NCI-H2171 (cell line): Measurements from ENCODE around the gene TRIP10.
A peak's percentile ranks its signal among the peaks of the same experiment; 100 is the strongest.
"Not testable (repeated sequence)": the region's sequence is repeated elsewhere in the genome, so short reads cannot be mapped to it uniquely, and the experiment has no call there.

Experiments used
- DNase-seq: peaks from one replicate; lab custom pipeline; 2025; lab: John Stamatoyannopoulos, UW

Gene TRIP10

DNA sequence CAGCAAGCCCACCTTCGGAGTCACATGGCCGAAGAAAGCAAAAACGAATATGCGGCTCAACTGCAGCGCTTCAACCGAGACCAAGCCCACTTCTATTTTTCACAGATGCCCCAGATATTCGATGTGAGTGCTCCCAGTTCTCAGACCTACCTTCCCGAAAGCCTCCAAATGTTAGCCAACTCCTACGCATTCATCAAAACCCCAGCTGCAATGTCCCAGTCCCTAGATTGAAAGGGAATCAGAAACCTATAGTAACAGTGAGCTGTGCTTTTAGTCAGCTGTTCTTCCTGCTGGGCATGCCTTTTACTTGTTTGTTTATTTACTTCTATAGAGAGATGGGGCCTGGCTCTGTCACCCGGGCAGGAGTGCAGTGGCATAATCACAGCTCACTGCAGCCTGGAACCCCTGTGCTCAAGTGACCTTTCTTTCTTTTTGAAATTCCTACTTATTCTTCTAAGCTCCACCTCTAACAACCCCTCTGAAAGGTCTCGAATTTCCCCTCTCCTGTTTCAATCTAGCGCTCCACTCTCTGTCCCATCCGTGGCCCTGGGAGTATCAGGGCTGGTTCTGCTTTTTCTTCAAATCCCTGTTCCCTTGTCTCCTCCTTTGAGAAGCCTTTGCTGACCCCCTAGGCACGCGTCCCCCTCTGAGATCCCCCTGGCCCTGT lies 4.4 kb downstream of the TRIP10 start:
- no peak for DNase-seq

DNA sequence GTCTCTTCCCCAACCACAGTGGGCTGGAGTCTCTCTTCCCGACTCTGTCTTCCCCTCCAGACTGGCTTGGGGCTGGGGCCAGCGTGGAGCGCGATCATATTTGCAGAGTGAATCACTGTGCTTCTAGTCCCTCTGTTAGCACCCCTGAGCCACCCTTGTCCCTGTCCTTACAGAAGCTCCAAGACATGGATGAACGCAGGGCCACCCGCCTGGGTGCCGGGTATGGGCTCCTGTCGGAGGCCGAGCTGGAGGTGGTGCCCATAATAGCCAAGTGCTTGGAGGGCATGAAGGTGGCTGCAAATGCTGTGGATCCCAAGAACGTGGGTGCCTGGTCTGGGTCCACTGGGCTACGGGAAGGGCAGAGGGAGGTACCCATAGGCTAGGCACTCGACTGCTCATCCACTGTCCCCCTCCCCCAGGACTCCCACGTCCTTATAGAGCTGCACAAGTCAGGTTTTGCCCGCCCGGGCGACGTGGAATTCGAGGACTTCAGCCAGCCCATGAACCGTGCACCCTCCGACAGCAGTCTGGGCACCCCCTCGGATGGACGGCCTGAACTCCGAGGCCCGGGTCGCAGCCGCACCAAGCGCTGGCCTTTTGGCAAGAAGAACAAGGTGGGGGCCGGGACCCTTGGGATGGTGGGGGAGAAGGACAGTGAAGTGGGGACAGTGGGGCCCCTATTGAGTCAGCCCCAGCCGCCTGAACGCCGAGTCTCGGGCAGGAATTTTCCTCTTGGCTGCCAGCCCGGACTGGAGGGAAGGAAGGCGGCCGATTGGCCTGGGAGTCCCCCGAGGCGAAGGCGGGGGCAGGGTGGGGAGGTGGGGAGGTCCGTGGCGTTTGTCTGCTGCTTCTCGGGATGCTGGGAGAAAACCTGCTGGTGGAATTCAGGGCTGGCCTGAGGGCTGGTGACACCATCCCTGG lies 5.2 kb downstream of the TRIP10 start:
- DNase-seq, result peak; percentile 6

DNA sequence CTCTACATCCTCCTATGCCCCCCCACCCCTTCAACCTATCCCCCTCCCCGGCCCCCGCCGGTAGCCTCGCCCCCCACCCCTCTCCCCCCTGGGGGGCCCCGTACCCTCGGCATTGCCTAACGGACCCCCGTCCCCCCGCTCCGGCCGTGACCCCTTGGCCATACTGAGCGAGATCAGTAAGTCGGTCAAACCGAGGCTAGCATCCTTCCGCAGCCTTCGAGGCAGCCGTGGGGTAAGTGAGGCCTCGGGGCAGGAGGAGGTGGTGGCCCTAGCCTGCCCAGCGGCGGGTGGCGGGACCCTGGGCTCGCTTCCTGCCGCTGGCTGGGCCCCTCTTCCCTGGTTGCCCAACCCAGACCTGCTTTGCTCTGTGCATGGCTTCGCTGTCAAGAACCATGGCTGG lies 6.5 kb downstream of the TRIP10 start:
- no peak for DNase-seq

DNA sequence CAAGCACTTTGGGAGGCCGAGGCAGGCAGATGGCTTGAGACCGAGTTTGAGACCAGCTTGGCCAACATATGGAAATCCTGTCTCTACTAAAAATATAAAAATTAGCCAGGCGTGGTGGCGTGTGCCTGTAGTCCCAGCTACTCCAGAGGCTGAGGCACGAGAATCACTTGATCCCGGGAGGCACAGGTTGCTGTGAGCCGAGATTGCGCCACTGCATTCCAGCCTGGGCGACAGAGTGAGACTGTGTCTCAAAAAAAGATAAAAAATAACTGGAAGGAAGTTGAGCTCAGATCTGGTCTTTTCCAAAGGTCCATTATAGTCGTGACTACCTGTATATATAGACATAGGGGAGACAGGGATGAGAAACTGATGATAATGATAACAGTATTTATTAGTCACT lies 9.1 kb downstream of the TRIP10 start:
- DNase-seq, result not testable (repeated sequence)

DNA sequence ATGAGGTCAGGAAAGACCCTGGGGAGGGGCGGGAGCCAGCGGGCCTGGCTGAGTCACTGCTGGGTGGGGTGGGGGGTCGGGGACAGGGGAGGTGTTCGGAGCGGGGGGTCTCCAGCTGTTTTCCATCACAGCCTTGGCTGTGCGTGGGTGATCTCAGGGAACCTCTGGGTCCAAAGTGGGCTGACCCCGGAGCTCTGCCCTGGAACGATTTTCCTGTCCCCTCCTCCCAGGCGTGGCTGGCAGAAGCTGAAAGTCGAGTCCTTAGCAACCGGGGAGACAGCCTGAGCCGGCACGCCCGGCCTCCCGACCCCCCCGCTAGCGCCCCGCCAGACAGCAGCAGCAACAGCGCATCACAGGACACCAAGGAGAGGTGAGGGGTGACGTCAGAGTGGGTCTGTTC lies 10.6 kb downstream of the TRIP10 start:
- DNase-seq, result no peak

DNA sequence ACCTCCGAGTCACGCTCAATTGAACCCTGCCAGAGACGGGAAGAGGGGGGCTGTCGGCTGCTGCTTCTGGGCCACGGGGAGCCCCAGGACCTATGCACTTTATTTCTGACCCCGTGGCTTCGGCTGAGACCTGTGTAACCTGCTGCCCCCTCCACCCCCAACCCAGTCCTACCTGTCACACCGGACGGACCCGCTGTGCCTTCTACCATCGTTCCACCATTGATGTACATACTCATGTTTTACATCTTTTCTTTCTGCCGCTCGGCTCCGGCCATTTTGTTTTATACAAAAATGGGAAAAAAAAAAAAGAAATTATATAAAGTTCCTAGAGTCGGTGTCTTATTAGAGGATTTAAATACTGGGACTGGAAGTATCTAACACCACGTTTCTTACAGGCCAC lies 11.7 kb downstream of the TRIP10 start:
- no peak for DNase-seq

DNA sequence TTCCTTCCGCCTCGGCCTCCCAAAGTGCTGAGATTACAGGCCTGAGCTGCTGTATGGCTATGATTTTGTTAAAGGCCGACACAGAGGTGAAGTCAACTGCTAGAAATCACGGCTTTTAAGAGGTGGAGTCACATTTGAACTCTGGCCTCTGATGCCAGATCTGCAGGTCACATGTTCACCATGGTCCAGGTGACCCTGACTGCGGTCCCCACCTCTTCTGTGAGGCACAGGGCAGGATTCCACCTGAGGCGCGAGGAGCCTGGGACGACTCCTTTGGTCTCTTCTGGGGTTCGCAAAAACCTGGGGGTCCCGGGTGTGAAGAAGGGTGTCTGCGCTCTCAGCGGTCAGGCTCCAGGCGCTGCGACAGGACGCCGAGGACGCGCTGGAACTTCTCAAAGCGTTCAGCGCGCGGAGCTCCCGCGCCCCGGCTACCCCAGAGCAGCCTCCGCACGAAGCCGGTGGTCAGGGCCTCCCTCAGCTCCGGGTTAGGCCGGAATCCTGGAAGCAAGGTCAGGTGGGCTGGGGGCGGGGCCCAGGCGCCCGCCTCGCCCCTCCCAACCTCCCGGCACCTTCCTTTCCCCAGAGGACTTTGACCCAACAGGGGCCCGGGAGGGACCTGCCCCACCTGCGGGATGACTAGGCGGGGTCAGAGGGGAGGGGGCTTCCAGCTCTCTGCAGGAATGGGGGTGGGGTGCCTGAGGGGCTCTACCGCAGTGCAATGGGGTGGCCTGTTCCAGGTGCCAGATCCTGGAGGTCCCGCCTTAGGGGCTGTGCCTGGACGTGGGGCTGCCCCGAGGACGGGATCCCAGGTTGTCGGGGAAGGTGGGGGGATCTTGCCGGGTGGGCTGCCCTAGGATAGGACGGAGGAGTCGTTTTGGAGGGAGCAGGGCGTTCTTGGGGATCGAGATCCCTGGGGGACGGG lies 13.0 kb downstream of the TRIP10 start:
- DNase-seq, result no peak

DNA sequence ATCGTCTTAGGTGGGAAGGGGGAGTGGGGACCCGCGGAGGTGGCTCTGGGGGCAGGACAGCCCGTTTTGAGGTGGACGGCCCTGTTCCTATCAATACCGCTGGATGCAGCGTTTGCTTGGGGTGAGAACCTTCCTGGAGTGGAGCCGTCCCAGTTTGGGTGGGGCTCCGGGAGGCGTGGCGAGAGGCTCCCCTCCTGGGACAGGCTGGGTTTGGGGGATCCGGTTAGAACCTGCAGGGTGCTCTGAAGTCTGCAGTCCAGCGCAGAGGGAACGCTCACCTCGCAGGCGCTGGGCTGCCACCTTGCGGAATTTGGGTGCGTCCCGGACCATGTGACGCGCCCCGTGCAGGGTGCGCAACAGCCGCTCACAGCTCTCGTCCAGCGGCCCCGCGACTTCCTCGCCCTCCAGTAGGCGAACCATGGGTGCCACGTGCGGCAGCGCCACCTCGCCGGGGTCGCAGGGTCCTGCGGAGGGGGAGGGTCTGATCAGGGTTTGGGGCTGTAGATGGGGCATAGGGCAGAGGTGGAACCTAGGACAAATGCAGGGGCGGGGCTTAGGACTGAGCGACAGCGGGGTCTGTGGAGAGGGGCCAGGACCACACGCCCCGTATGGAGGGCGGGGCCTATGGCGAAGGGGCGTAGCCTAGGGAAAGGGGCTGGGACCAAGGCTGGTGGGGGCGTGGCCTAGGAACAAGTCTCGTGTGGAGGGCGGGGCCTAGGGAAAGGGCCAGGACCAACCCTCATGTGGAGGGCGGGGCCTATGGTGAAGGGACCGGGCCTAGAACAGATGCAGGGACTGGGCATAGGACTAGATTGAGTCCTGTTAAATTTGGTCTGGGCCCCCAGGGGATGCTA lies 13.9 kb downstream of the TRIP10 start:
- DNase-seq, result no peak

DNA sequence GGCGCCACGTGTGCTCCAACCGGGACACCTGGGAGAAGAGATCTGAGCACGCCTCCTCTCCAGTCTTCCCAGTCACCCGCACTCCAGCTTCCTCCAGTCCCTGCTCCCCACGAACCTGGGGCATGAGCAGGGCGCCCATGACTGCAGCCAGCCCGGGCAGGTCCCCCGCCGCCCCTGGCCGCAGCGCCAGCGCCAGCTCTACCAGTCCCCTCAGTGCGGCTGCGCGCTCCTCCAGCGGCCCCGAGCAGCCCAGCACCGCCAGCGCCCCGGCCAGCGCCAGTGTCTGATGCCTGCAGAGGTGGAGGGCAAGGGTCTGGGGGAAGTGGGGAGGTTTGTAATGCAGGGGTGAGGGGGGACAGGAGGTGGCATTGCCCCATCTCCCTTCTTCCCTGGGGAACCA lies 14.7 kb downstream of the TRIP10 start:
- DNase-seq, result no peak

DNA sequence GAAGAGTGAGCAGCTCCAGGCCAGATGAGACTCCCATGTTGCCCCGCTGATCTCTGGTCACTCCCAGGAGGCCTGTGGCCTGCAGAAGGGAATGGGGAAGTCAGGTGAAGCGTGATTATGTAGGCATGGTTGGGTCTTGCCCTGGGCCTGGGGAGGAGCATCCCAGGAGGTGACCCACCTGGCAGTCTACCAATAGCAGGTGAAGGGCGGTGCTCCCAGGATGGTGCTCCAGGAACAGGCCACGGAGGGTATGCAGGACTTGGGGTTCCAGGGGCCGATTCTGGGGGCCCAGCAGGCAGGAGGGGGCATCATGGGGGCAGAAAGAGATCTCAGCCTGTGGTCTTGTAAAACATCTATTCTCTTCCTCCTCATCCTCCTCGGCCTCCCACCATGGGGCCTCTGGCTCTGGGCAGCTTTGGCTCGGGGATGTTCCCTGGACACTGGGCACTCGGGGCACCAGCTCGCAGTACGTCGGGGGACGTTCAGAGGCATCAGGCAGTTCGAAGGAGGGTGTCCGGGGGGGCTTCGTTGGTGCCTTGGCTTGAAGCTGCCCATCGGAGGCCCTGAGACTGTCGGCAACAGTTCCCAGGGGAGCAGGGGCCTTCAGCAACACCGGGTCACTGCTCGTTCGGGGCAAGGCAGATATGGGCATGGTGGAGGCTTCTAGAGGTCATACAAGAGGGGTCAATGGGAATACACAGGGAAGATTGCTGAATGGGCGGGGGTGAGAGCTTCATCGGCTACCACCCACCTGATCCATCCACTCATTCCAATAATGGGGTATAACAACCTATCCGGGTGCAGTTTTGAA lies 15.4 kb downstream of the TRIP10 start:
- no peak for DNase-seq

DNA sequence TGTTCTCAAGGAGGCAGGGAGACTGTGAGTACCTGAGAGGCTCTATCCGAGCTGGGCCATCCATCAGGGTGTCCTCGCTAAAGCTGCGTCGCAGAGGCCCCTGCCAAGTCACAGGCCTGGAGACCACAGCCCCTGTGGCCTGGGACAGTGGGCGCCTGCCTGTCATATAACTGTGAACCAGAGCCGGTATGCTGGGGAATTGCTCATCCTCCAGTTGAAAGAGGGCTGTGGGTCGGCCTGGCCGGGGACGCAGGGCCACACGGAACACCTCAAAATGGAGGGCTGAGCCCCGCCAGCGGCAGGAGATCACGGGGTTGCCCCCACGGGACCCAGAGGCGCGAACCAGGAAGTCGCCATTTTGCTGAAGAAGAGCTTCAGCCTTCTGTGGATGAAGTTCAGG lies 21.1 kb downstream of the TRIP10 start:
- no peak for DNase-seq

DNA sequence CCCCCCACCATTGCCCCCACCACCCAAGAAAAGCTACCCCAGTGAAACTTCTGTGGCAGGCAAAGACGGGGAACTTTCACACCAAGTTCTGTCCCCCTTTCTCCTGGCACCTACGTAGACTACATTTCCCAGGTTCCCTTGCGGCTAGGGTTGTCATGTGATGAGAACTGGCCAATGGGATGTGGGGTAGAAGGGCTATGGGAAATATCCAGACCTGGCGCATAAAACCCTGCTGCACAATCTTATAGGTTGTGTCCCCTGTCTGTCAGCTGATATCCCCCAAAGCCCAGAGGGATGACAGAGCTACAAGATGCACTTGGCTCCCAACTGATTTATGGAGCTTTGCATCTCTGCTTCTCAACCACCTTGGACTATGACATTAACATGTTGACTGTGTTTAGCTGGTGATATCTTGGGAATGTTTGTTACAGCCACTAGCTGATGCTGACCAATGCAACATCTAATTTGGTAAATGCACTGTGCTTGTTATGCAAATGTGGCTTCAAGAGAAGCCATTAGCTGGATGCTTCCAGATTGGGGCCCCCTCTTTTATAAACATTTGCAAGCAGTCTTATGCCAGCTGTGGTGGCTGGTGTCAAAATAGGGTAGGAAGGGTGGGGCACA lies 21.7 kb downstream of the TRIP10 start:
- no peak for DNase-seq

DNA sequence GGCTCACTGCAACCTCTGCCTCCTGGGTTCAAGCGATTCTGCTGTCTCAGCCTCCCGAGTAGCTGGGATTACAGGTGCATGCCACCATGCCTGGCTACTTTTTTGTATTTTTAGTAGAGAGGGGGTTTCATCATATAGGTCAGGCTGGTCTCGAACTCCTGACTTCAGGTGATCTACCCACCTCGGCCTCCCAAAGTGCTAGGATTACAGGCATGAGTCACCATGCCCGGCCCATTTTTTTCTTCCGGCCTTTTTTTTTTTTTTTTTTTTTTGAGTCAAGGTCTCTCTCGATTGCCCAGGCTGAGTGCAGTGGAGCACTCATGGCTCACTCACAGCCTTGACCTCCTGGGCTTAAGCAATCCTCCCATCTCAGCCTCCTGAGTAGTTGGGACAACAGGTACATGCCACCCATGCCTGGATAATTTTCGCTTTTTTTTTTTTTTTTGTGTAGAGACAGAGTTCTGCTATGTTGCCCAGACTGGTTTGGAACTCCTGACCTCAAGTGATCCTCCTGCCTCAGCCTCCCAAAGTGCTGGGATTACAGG lies 22.8 kb downstream of the TRIP10 start:
- not testable (repeated sequence) for DNase-seq

DNA sequence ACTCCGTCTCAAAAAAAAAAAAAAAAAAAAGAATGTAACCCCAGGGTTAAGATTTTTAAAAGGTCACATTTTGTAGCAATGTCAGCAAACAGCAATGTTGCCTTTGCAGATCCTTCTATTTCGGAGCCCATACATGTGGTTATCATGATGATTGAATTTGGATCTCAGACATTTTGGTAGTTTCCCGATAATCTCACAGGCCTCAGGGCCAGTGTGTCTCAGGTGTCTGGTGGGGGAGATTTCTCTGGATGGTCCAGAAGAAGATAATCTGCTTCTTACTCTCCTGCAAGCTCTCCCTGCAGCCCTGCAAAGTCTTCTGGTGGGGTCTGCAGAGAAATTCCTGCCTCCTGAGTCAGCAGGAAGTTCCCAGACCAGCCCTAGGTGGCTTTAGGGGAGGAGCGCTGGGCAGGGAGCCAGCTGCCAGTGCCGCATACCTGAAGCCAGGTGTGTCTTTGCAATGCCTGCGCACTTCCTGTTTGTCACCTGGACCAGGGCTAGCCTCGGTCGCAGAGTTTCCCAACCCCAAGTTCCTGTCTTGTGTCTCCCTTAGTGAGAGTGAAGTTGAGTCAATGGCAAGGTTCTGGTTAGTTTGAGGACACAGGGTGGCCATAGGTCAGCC lies 26.4 kb downstream of the TRIP10 start:
- no peak for DNase-seq

DNA sequence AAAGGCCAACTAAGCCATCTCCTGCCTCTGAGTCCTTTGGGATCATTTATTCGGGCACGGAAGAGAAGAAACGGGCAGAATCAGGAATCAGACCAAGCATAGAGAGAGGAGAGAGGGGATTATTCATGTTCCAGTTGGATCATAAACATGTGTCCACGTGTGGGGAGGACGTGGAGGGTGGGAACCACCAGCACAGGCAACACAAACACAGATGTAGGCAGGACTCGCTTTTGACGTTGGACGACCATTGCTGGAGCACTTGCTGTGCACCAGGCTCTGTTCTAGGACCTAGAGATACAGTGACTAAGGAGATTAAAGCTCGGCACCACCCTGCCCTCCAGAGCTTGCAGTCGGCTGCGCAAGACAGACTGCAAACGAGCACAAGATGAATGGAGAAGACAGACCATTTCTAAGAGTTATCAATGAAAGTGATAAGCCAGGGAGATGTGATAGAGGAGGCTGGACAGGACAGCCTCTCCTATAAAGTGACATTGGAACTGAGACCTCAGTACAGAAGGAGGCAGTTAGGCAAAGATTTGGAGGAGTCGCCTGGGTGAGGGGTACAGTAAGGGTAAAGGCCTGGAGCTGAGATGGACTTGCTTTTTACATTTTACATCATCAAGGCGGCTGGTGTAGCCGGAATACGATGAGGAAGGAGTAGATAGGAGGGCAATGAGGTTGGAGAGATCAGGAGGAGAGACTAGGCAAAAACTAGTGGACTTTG lies 27.0 kb downstream of the TRIP10 start:
- DNase-seq, result no peak

DNA sequence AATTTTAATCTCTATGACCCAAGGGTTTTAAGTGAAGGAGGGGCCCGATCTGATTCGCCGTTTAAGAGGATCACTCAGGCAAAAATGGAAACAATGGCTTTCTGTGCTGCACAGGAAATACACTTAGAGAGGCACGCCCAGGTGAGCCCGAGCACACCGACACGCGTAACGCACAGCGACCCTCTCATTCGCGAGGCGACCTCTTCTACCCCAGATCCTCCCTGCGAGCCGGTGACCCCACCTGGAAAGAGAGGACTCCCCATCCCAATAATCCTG lies 27.5 kb downstream of the TRIP10 start:
- peak; percentile 16 for DNase-seq

DNA sequence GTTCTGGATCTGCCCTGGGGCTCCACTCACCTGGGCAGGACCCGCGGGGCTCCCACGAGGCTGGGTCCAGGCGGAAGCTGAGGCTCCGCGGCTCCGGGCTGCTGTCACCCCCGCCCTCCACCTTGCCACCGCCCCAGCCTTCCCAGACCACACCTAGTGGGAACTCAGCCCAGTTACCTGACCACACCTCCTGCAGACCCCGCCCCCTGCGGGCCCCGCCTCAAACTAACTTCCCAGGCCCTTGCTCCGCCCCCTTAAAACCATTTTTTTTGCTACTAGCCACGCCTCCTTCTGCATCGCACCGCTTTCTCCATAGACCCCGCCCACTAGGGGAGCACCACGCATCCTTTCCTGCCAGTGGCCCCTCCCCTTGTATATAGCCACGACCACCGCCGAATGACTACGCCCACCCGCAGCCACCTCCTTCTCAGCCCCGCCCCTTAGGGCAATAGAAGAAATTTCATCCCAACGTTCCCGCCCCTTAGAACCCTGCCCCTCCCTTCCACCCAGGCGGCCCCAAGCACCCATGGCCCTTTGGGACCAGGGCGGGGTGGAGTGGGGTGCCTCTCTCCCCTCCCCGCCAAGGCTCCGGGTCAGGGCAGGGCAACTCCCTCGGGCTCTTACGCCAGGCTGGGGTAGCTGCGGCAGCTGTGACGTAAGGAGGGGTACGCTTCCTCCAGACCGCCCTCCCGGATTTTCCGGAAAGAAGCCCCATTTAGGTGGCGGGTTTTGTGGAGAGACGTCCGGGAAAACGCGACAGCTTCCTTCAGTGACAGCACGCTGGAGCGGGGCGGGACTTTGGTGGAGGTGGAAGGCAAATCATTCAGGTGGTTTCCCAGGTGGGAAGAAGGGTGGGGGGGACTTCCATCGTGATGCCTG lies 28.1 kb downstream of the TRIP10 start, which contains the start of gene SH2D3A:
Gene SH2D3A, minus strand, starts transcription at position 79 of the 879 bp plus-strand sequence. CDS start 3,687 bp downstream, outside the sequence.
- peak; percentile 76 for DNase-seq
